ENCODE results near the gene EIF4G3.

The EIF4G3 gene

DNA sequence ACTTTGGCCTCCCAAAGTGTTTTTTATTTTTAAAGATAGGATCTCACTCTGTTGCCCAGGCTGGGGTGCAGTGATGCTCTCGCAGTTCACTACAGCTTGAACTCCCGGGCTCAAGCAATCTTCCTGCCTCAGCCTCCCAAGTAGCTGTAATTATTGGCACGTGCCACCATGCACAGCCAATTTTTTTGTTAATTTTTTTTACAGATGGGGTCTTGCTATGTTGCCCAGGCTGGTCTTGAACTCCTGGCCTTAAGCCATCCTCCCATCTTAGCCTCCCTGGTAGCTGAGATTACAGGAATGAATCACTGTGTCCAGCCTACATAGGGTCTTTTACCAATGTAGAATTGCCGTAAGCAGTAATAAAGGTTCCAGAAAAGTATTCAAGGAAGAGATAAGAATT lies 340.5 kb downstream of the EIF4G3 start:
- no peak overlapping the region for H3K4me3 ChIP-seq (ENCODE audit: severe bottlenecking)
- ATAC-seq (ENCODE audit: low read depth) = no peak
- TF ChIP-seq, protein P1, sequence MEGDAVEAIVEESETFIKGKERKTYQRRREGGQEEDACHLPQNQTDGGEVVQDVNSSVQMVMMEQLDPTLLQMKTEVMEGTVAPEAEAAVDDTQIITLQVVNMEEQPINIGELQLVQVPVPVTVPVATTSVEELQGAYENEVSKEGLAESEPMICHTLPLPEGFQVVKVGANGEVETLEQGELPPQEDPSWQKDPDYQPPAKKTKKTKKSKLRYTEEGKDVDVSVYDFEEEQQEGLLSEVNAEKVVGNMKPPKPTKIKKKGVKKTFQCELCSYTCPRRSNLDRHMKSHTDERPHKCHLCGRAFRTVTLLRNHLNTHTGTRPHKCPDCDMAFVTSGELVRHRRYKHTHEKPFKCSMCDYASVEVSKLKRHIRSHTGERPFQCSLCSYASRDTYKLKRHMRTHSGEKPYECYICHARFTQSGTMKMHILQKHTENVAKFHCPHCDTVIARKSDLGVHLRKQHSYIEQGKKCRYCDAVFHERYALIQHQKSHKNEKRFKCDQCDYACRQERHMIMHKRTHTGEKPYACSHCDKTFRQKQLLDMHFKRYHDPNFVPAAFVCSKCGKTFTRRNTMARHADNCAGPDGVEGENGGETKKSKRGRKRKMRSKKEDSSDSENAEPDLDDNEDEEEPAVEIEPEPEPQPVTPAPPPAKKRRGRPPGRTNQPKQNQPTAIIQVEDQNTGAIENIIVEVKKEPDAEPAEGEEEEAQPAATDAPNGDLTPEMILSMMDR (IDR thresholded peaks at IDR 0.05; ENCODE audit: poor library complexity, severe bottlenecking) = no peak

DNA sequence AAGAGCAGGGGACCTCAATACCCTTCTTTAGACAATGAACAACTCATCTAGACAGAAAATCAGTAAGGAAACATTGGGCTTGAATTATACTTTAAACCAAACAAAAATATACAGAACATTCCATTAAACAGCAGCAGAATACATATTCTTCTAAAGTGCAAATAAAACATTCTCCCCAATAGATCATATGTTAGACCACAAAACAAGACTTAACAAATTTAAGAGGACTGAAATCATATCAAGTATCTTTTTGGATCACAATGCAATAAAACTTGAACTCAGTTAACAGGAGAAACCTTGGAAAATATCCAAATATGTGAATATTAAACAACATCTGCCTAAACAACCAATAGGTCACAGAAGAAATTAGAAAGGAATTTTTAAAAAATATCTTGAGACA lies 341.9 kb downstream of the EIF4G3 start:
- TF ChIP-seq, protein P1 (IDR thresholded peaks at IDR 0.05; ENCODE audit: poor library complexity, severe bottlenecking) = no peak
- H3K9me3 ChIP-seq (ENCODE audit: severe bottlenecking) = no peaks in the 10 kb centered on the region
- no peak overlapping the region for H3K27ac ChIP-seq (ENCODE audit: poor library complexity, severe bottlenecking)
- no peaks in the 10 kb centered on the region for H3K4me1 ChIP-seq (ENCODE audit: insufficient read depth, poor library complexity, severe bottlenecking)
- H3K4me3 ChIP-seq (ENCODE audit: severe bottlenecking) = no peak overlapping the region
- H3K27me3 ChIP-seq (ENCODE audit: insufficient read depth, poor library complexity, severe bottlenecking) = no peaks in the 10 kb centered on the region
- DNase-seq (ENCODE audit: low spot score) (no peak), ATAC-seq (ENCODE audit: low read depth) (no peak)
- H3K36me3 ChIP-seq (ENCODE audit: low read depth) = peaks cover 21% of the 10 kb centered on the region

More for the DNA sequence above, 340.5 kb downstream of the EIF4G3 start:
- Histone ChIP-seq H3K9me3 (ENCODE audit: severe bottlenecking) (no peaks in the 10 kb centered on the region), H3K36me3 (ENCODE audit: low read depth) (peaks cover 31% of the 10 kb centered on the region), H3K4me1 (ENCODE audit: insufficient read depth, poor library complexity, severe bottlenecking) (no peaks in the 10 kb centered on the region), H3K27ac (ENCODE audit: poor library complexity, severe bottlenecking) (no peak overlapping the region), H3K27me3 (ENCODE audit: insufficient read depth, poor library complexity, severe bottlenecking) (no peaks in the 10 kb centered on the region)
- no peak for DNase-seq (ENCODE audit: low spot score)

DNA sequence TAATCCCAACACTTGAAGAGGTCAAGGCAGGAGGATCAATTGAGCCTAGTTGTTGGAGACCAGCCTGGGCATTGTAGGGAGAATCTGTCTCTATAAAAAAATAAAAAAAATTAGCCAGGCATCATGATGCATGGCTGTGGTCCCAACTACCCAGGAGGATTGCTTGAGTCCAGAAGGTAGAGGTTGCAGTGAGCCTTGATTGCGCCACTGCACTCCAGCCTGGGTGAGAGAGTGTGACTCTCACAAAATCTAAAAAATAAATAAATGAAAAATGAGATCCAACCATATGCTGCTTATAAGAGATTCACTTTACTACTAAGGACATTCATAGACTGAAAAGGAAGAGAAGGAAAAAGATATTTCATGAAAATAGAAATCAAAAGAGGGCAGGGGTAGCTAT lies 342.5 kb downstream of the EIF4G3 start:
- no peak for DNase-seq (ENCODE audit: low spot score)
- TF ChIP-seq, protein P1 (IDR thresholded peaks at IDR 0.05; ENCODE audit: poor library complexity, severe bottlenecking) = no peak
- Histone ChIP-seq H3K4me3 (ENCODE audit: severe bottlenecking) (no peak overlapping the region), H3K27me3 (ENCODE audit: insufficient read depth, poor library complexity, severe bottlenecking) (no peaks in the 10 kb centered on the region), H3K4me1 (ENCODE audit: insufficient read depth, poor library complexity, severe bottlenecking) (no peaks in the 10 kb centered on the region), H3K27ac (ENCODE audit: poor library complexity, severe bottlenecking) (no peak overlapping the region), H3K9me3 (ENCODE audit: severe bottlenecking) (no peaks in the 10 kb centered on the region), H3K36me3 (ENCODE audit: low read depth) (peaks cover 20% of the 10 kb centered on the region)
- ATAC-seq (ENCODE audit: low read depth) = no peak

DNA sequence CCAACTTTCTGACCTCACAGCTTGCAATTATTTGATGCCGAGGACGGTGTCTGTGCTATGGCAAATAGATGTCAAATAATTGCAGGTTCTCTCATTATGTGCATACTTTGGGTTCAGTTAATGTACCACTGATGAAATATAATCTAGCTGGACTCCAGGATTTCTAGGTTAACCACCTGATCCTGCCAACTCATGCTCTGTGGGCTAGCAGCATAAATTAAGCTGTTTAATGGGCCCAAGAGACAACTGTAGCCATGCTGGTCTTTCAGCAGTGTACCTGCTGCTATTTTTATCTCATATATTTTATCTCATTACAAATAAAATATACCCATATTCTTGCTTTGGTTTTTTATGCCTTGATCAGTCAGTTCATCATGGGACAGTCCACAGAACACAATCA lies 346.3 kb downstream of the EIF4G3 start:
- H3K27ac ChIP-seq (ENCODE audit: poor library complexity, severe bottlenecking) = no peak overlapping the region
- H3K4me1 ChIP-seq (ENCODE audit: insufficient read depth, poor library complexity, severe bottlenecking) = no peaks in the 10 kb centered on the region
- H3K36me3 ChIP-seq (ENCODE audit: low read depth) = peaks cover 42% of the 10 kb centered on the region
- no peak for DNase-seq (ENCODE audit: low spot score)
- no peak overlapping the region for H3K4me3 ChIP-seq (ENCODE audit: severe bottlenecking)
- TF ChIP-seq, protein P1 (IDR thresholded peaks at IDR 0.05; ENCODE audit: poor library complexity, severe bottlenecking) = no peak
- ATAC-seq (ENCODE audit: low read depth) = no peak
- no peaks in the 10 kb centered on the region for H3K27me3 ChIP-seq (ENCODE audit: insufficient read depth, poor library complexity, severe bottlenecking)
- no peaks in the 10 kb centered on the region for H3K9me3 ChIP-seq (ENCODE audit: severe bottlenecking)

DNA sequence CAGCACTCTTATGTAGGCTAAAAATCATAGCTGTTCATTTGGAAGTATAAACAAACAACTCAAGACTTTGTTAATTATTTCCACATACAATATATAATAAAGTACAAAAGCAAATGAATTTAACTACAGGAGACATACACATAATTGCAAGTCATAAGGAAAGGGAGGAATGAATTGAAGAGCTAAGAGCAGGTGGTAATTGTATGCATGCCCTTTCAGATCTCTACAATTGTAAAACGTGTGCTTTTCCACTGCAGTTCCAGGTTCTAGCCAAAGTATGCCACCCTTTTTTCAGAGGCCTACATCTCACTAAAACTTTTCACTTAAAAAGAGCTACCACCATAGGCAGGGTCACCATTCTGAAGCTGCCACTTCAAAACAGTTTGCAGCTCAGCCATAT lies 346.8 kb downstream of the EIF4G3 start:
- Histone ChIP-seq H3K9me3 (ENCODE audit: severe bottlenecking) (no peaks in the 10 kb centered on the region), H3K4me1 (ENCODE audit: insufficient read depth, poor library complexity, severe bottlenecking) (no peaks in the 10 kb centered on the region), H3K36me3 (ENCODE audit: low read depth) (peaks cover 47% of the 10 kb centered on the region), H3K27me3 (ENCODE audit: insufficient read depth, poor library complexity, severe bottlenecking) (no peaks in the 10 kb centered on the region), H3K27ac (ENCODE audit: poor library complexity, severe bottlenecking) (no peak overlapping the region), H3K4me3 (ENCODE audit: severe bottlenecking) (no peak overlapping the region)
- DNase-seq (ENCODE audit: low spot score) (no peak), ATAC-seq (ENCODE audit: low read depth) (no peak)
- TF ChIP-seq, protein P1 (IDR thresholded peaks at IDR 0.05; ENCODE audit: poor library complexity, severe bottlenecking) = no peak

Measured in RWPE2 (cell line).